Activated CD4-positive, alpha-beta T cell treated with anti-CD3 and anti-CD28 coated beads for 4 hours (primary cell): ENCODE measurements around the gene SPEM3.

Experiments
- DNase-seq, 2 donors: peaks; one replicate each; pipeline ENCODE4 v3.0.0-alpha.2; 2020

SPEM3 gene

DNA sequence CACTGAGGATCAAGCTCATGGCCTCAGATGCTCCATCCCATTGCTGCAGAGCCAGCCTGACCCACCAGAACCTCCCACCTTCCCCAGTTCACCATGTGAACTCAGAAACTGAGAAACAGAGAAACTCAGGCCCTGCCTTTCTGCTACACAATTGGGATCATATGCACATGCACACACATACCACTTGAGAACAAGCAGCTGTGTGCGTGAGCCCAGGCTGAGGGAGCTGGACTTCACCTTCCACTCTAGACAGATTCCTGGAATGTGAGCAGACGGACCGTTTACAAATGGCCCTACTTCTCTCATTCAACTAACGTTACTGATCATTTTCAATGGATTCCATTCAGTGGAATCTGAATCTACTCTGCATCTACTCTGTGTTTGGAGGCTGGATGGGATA lies 5.0 kb upstream of the SPEM3 start:
- DNase-seq: no peak

- DNase-seq: no peak
Measured at GRCh38 chr17:7425316-7425715, 3.3 kb upstream of the SPEM3 start, which contains the start of gene SPEM2. Gene SPEM2, plus strand, starts transcription at chr17:7425616. Its CDS starts 73 bp downstream, at chr17:7425689.

DNA sequence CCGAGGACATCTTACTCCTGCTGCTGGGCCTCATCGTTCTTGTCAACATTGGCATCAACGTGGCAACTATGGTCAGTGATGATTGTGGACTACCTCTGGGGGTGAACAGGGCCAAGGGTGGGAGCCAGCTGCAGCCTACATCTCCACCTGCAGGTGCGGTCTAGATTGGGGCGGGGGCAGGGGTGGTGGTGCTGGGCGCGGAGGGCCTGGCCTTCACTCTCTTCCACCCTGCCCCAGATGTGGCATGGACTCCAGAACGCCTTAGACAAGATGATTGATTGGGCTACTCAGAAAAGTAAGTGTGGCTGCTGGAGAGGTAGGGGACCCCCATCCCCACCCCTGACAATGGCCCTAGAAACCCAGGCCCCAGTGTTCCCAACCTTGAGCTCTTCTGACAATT lies 2.9 kb upstream of the SPEM3 start:
- DNase-seq: no peak

DNA sequence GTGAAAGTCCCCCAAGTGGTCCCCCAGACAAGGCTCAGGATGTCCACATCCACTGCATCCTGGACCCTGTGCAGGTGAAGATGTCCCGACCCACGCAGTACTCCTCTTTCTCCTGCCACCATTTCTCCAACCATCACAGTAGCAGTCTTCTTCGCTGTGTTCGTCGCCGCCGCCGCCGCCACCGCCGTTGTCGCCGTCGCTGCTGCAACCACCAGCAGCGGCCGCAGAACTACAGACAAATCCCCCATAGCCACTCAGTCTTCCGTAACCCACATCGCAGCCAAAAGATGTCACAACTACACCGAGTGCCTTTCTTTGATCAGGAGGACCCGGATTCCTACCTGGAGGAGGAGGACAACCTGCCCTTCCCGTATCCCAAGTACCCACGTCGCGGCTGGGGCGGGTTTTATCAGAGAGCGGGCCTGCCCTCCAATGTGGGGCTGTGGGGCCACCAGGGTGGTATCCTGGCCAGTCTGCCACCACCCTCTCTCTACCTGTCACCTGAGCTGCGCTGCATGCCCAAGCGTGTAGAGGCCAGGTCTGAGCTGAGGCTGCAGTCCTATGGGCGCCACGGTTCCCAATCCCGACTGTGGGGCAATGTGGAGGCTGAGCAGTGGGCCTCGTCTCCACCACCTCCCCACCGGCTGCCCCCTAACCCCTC lies 2.3 kb upstream of the SPEM3 start:
- DNase-seq: no peak

DNA sequence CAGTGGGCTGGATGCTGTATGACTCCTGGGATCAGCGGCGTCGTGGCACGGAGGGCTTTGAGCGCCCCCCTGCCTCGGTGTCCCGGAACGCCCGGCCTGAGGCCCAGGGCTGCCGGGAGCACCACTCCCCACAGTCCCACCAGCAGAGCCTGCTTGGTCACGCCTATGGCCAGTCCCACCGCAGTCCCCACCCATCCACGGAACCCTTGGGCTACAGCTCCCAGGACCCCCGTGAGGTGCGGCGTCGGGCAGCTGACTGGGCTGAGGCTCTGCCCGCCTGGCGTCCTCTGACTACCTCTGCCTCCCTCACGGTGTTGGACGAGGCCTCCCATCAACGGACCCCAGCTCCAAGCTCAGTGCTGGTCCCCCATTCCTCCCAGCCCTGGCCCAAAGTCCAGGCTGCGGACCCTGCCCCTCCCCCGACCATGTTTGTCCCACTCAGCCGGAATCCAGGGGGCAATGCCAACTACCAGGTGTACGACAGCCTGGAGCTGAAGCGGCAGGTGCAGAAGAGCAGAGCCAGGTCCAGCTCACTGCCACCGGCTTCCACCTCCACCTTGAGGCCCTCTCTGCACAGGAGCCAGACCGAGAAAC lies 1.7 kb upstream of the SPEM3 start:
- DNase-seq: no peak

GRCh38 chr17:7427549-7427948 lies 1.1 kb upstream of the SPEM3 start:
- no peak for DNase-seq

- no peak for DNase-seq
Measured at GRCh38 chr17:7429722-7430121, 1.1 kb downstream of the SPEM3 start.

DNA sequence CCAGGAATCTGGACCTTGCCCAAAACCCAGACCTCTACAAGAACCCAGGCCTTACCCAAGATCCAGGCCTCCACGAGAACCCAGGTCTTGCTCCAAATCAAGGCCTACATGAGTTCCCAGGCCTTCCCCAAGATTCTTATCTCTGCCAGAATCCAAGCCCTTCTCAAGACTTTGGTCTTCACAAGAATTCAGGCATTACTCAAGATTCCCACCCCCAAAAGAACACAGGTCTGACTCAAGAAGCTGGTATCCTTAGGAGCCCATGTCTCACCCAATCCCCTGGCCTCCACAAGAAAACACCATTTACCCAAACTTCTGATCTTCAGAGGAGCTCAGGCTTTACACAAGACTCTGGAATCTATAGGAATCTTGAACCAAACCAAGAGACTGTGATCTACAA lies 2.6 kb downstream of the SPEM3 start:
- DNase-seq: no peak

DNA sequence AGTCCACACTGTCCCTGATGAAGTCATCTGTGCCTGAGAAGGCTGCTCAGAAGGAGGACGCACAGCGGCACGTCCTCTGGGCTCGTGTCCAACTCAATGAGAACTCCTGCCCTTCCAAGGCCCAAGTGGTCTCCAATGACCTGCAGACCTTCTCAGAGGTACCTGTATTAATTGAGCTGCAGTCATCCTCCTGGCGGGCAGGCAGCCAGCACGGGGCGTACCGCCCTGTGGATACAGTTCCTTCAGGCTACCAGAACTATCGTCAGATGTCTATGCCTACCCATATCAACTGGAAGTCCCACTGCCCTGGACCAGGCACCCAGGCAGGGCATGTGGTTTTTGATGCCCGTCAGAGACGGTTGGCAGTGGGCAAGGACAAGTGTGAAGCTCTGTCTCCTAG lies 3.6 kb downstream of the SPEM3 start:
- DNase-seq: no peak

DNA sequence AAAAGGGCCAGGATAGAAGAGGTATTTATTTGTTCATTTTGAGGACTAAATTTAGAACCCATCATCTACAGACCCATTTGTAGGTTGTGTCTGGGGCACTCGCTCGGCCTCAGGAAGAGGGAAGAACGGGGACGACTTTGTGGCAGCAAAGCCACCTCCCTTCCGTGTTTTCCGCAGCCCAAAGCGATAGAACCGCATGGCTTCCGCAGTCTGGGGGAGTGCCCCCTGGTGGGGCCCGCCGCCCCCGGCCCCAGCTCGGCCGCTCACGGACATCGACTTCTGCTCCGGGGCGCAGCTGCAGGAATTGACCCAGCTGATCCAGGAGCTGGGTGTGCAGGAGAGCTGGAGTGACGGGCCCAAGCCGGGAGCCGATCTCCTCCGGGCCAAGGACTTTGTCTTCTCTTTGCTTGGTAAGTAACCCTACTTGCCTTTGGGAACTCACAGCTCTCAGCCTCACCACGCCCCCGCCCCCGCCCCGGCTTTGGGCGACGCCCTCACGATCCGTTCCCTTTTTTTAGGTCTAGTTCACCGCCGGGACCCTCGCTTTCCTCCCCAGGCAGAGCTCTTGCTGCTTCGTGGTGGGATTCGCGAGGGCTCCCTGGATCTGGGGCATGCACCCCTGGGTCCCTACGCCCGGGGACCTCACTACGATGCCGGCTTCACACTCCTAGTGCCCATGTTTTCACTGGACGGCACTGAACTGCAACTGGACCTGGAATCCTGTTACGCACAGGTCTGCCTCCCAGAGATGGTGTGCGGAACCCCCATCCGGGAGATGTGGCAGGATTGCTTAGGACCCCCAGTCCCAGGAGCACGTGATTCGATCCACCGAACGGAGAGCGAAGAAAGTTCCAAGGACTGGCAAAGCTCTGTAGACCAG lies 7.3 kb downstream of the SPEM3 start:
- DNase-seq: peak; percentile 57 to 60

DNA sequence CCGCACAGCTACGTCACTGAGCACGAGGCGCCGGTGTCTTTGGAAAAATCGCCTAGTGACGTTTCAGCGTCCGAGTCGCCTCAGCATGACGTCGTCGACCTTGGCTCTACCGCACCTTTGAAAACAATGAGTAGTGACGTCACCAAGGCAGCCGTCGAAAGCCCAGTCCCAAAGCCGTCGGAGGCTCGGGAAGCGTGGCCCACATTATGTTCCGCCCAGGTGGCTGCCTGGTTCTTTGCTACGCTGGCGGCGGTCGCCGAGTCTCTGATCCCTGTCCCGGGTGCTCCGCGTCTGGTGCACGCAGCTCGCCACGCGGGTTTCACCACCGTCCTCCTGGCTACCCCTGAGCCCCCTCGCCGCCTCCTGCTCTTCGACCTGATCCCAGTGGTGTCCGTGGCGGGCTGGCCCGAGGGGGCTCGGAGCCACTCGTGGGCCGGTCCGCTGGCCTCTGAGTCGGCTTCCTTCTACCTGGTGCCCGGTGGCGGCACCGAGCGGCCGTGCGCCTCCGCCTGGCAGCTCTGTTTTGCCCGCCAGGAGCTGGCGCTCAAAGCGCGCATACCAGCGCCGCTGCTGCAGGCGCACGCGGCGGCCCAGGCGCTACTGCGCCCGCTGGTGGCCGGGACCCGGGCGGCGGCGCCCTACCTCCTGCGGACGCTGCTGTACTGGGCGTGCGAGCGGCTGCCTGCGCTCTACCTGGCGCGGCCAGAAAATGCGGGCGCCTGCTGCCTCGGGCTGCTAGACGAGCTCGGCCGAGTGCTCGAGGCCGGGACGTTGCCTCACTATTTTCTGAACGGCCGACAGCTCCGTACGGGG lies 8.1 kb downstream of the SPEM3 start:
- peak; percentile 74 to 78 for DNase-seq

DNA sequence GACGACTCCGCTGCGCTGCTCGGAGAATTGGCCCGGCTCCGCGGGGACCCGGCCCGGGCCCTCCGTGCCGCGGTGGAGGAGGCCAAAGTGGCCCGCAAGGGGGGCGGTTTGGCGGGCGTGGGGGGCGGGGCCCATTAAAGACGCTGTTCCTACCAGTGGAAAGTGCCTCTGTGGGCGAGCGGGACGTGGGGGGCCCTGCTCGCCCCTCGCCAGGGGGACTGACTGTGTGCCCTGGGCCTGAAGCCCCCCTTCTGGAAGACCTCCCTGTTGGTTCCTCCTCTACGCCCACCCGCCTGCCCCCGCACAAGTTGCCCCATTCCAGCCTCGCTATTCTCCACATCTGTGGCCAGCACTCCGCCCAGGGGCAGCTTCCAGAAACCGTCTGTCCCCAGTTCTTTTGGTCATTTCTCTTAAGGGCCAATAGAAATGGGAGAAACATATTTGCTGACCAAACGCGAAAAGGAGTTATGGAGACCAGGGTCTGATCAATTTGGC lies 8.8 kb downstream of the SPEM3 start:
- no peak for DNase-seq

DNA sequence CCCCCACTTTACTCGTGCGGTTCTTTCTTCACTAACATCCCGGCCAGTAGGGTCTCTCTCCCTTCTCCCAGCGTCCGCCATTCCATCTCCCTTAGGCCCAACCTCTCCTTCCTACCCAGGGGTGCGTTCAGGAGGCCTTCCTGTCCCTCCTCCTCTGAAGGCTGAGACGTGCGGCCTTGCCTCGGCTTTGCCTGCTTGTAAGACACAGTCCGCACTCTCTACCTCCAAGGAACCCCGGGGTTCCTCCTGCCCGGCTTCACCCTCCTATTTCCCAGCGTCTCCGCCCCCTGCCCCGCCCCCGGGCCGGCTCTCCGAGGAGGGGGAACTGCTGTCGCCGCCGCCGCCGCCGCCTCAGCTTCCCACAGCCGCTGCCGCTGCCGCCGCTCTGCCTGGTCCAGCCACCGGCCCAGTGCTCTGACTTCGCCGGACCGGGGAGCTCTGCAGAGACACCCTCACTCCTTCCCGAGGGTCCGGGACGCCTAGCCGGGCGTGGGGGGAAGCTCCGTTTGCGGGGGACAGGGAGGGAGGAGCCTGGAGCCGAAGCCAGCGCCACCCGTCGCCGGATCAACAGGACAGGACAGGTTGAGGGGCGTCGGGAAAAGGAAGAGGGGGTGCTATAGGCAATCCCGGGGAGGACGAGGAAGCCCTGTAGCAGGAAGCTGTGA lies 9.4 kb downstream of the SPEM3 start:
- DNase-seq: peak; percentile 55 to 64

DNA sequence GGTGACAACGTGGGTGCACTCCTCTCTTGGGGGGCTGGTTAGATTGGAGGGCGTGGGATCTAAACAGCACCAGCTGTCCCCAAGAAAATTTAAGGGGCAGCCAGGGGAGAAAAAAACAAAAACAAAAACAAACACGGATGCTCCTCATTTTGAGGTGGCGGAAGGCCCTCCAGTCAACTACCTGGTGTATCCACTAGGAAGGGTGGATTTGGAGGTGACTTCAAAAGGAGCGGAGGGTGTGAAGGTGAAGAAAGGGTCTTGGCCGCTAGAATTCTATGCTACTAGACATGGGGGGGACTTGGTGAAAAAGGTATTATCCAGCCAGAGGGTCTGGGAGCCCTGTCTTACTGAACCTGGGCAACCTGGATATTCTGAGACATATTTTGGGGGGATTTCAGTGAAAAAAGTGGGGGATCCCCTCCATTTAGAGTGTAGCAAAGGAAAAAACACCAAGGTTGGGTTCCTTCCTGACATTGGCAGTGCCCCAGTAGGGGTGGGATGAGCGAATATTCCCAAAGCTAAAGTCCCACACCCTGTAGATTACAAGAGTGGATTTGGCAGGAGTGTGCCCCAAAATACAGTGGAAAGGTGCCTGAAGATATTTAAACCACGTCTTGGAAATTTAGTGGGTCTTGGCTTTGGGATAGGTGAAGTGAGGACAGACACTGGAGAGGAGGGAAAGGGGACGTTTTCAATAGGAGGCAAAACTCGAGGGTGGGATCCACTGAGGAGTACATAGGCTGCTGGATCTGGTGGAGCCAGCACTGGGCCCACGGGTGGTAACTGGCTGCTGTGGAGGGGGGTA lies 10.2 kb downstream of the SPEM3 start:
- DNase-seq: no peak

DNA sequence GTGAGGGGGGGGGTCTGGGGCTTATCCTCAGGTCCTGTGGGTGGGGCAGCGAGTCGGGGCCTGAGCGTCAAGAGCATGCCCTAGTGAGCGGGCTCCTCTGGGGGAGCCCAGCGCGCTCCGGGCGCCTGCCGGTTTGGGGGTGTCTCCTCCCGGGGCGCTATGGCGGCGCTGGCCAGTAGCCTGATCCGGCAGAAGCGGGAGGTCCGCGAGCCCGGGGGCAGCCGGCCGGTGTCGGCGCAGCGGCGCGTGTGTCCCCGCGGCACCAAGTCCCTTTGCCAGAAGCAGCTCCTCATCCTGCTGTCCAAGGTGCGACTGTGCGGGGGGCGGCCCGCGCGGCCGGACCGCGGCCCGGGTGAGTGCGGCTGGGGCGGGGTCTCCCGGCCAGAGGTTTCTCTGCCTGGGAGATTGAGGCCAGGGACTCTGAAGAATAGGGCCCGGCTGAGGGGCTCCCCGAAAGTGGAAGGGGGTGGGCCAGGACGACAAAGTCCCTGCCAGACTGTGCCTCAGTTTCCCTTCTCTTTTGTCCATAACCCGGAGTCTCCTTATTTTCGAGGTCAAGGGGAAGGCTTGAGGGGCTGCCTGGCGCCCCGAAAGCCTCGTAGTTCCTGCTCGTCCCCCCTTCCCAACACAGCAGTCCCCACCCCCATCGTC lies 10.9 kb downstream of the SPEM3 start, which contains the start of gene FGF11:
Gene FGF11 (plus strand): TSS at position 51 of the 651 bp plus-strand sequence. CDS start 109 bp downstream, at position 160.
- DNase-seq: no peak

DNA sequence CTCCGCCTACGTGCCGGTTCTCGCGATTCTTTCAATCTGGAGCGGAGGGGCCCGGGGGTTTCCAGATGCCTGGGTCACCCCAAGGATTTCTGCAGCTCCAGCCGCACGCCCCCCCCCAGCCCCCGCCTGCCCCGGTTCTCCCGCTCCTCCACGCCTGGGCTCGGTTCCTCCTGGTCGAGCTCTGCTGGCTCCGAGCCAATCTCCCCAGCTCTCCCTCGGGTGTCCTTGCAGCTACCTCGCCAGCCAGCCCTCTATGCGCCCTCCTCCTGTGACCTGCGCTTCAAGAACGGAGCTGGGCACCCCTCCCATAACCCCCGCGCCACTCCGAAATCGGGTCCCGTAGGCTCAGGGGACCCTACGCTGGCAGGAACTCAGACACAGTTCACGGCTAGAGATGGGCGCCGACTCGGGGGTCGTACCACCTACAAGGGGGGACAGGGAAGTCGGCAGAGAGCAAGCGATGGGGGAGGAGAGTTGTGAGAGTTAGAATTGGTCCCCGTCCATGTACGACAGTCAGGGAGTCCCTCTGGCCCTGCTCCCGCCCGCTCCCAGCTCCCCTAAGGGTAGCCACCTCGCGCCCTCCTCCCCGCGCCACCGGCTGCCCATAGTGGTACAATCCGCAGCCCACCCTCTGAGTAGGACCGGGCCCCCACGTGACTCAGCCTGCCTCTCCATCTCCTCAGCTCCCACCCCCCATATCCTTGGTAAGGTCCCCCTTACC lies 11.6 kb downstream of the SPEM3 start:
- peak; percentile 21 to 35 for DNase-seq

DNA sequence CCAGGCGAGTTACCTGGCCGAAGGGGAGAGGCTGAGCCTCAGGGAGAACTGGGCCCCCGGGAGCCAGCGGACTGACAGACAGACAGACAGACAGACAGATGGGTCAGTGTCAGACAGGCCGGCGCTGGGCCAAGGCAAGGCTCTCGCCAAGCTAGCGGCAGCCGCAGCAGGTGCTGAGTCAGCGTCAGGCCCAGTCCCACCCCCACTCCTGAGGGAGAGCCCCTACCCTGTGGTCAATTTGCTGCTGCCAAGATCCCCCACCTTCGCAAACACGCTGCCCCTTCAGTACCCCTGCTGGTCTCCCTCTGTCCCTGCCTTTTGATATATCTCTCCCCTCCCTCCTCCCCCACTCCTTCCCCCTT lies 12.2 kb downstream of the SPEM3 start:
- no peak for DNase-seq

DNA sequence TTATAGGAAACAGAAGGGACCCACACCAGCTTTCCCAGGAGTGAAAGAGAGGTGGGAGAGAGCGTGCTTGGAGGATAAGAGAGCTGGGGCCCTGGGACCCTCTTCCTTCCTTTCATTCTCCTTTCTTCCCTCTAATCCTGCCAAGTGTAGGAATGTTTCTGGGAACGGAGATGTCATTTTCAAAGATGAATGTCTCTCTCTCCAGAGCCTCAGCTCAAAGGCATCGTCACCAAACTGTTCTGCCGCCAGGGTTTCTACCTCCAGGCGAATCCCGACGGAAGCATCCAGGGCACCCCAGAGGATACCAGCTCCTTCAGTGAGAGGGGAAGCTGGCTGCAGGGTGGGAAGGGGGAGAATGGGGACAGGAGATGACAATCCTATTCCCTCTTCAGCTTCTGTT lies 12.6 kb downstream of the SPEM3 start:
- no peak for DNase-seq

GRCh38 chr17:7442142-7442541 lies 13.5 kb downstream of the SPEM3 start:
- DNase-seq: no peak
